HCT116 (cell line): ENCODE measurements around the gene PLD4. TPM values are rescaled to one million over a fixed set of nuclear protein-coding genes. Genes with fewer than 3 reads are reported as not detected.

Experiments used
- ATAC-seq: fragments of 200-7000 bp; cut with Tn5 transposase; 2 replicates; pipeline ENCODE4 v1.9.1; 2020; ENCODE audit warnings: mild to moderate bottlenecking, moderate library complexity
- BruUV-seq: library from RNA; stranded (reverse); fragments of 400-500 nt; replicated peaks from 2 replicates; lab custom pipeline; 2021; lab: Mats Ljungman, UMichigan
- CTCF ChIA-PET: fragments of 300-600 bp; sonication (Branson Sonifier 250); formaldehyde crosslinking; loops from one replicate; lab custom pipeline; 2021; ENCODE audit warnings: antibody characterized with exemption; lab: Charles Lee
- POLR2A ChIA-PET: fragments of 300-600, 350-600 bp; sonication (Branson Sonifier 250); formaldehyde crosslinking; loops from one replicate; lab custom pipeline; 2021; ENCODE audit warnings: antibody characterized with exemption; lab: Charles Lee
- RAD21 ChIA-PET, 2 experiments: fragments of 300-600 bp; sonication (Branson Sonifier 250); formaldehyde crosslinking; loops; one replicate each; lab custom pipeline; 2023; ENCODE audit warnings: low total read pairs in 2 of 2; ENCODE audit not compliant: uncharacterized antibody in 2 of 2, unreplicated experiment in 2 of 2, low non-redundant PET in 1 of 2; lab: Charles Lee
- DNase-seq: peaks from one replicate; pipeline ENCODE4 v3.0.0-alpha.2; 2010; ENCODE audit warnings: low read depth, low spot score
- H2AFZ ChIP-seq: fragments of 200-600 bp; shearing (Covaris generic), sonication (generic); 2 replicates; pipeline ENCODE4 v1.6.1; 2017; ENCODE audit warnings: low read depth, mixed run types, mixed read lengths, antibody characterized with exemption, low read length; ENCODE audit not compliant: poor library complexity, severe bottlenecking
- H3K27ac ChIP-seq: 2 replicates; pipeline ENCODE4 v1.5.1; 2012; ENCODE audit warnings: low read depth, low read length
- H3K27me3 ChIP-seq: fragments of 200-600 bp; sonication (generic); 2 replicates; pipeline ENCODE4 v1.6.1; 2016; ENCODE audit warnings: mixed run types, low read length, mixed read lengths; ENCODE audit not compliant: insufficient read depth
- H3K36me3 ChIP-seq, 2 experiments: fragments of 200-500 bp in 1 of 2; fragments of 200-600 bp in 1 of 2; sonication (Bioruptor generic) in 1 of 2; sonication (generic) in 1 of 2; 2 replicates each; pipeline versions ENCODE4 v1.5.1 to v1.6.1; 2014 to 2016; ENCODE audit warnings: low read length in 2 of 2, inconsistent platforms in 1 of 2, mixed read lengths in 1 of 2, mixed run types in 1 of 2; ENCODE audit not compliant: insufficient read depth in 2 of 2, control insufficient read depth in 1 of 2
- H3K4me1 ChIP-seq, 2 experiments: fragments of 200-600 bp in 1 of 2; sonication (generic) in 1 of 2; 2 replicates each; pipeline versions ENCODE4 v1.5.1 to v1.6.1; 2012 to 2017; ENCODE audit warnings: low read length in 2 of 2, inconsistent platforms in 1 of 2, mild to moderate bottlenecking in 1 of 2, mixed read lengths in 1 of 2, mixed run types in 1 of 2, moderate library complexity in 1 of 2; ENCODE audit not compliant: insufficient read depth in 2 of 2, control insufficient read depth in 1 of 2
- H3K4me2 ChIP-seq: fragments of 200-600 bp; sonication (generic); 2 replicates; pipeline ENCODE4 v1.6.1; 2017; ENCODE audit warnings: mixed run types, low read length, mixed read lengths
- H3K4me3 ChIP-seq, 2 experiments: fragments of 200-600 bp in 1 of 2; sonication (generic) in 1 of 2; replicated peaks in 1 of 2; 2 replicates each; pipeline ENCODE4 v1.5.1; 2011 to 2016; ENCODE audit warnings: low read length in 2 of 2, control low read depth in 1 of 2, low read depth in 1 of 2, mild to moderate bottlenecking in 1 of 2, mixed read lengths in 1 of 2, mixed run types in 1 of 2
- H3K79me2 ChIP-seq: fragments of 200-600 bp; sonication (generic); 2 replicates; pipeline ENCODE4 v1.6.1; 2017; ENCODE audit warnings: mild to moderate bottlenecking, mixed run types, low read length, moderate library complexity, mixed read lengths; ENCODE audit not compliant: insufficient read depth
- H3K9ac ChIP-seq: fragments of 200-600 bp; sonication (generic); 2 replicates; pipeline ENCODE4 v1.6.1; 2016; ENCODE audit warnings: low read length, mixed read lengths
- H3K9me2 ChIP-seq: fragments of 200-600 bp; sonication (generic), shearing (Covaris generic); 2 replicates; pipeline ENCODE4 v1.6.1; 2017; ENCODE audit warnings: mixed run types, mild to moderate bottlenecking, moderate library complexity; ENCODE audit not compliant: insufficient read depth
- H3K9me3 ChIP-seq, 2 experiments: fragments of 200-500 bp in 1 of 2; fragments of 200-600 bp in 1 of 2; sonication (Bioruptor generic) in 1 of 2; sonication (generic) in 1 of 2; 2 replicates each; pipeline ENCODE4 v1.6.1; 2014 to 2017; ENCODE audit warnings: low read length in 2 of 2, mixed read lengths in 2 of 2, inconsistent platforms in 1 of 2, low read depth in 1 of 2, mild to moderate bottlenecking in 1 of 2, mixed run types in 1 of 2, moderate library complexity in 1 of 2; ENCODE audit not compliant: control insufficient read depth in 1 of 2, insufficient read depth in 1 of 2
- H4K20me1 ChIP-seq: fragments of 200-600 bp; sonication (generic), shearing (Covaris generic); 2 replicates; pipeline ENCODE4 v1.6.1; 2017; ENCODE audit warnings: mixed run types, mild to moderate bottlenecking, moderate library complexity; ENCODE audit not compliant: insufficient read depth
- FOSL1 ChIP-seq: IDR thresholded peaks from 2 replicates; pipeline ENCODE4 v1.6.1; 2012; ENCODE audit warnings: low read depth
- JUND ChIP-seq: IDR thresholded peaks from 2 replicates; pipeline ENCODE4 v1.6.1; 2012
- RAD21 ChIP-seq: IDR thresholded peaks from 2 replicates; pipeline ENCODE4 v1.6.1; 2012; ENCODE audit warnings: low read depth, mild to moderate bottlenecking
- SRF ChIP-seq: IDR thresholded peaks from 2 replicates; pipeline ENCODE4 v1.6.1; 2012; ENCODE audit warnings: low read depth
- ZFX ChIP-seq: fragments of 450-650 bp; IDR thresholded peaks from 2 replicates; pipeline ENCODE4 v1.6.1; 2017
- intact Hi-C: fragments of 100-400 bp; cut with micrococcal nuclease; formaldehyde crosslinking; loops from 2 replicates; pipeline ENCODE4 v1.10.0; 2022
- total RNA-seq: library from RNA; stranded (reverse); gene quantifications from one replicate; pipeline ENCODE4 v1.2.1, GENCODE V29; 2021; ENCODE audit not compliant: unreplicated experiment
- TF ChIP-seq, protein P1 (sequence below): IDR thresholded peaks from 2 replicates; pipeline ENCODE4 v1.6.1; 2012; ENCODE audit warnings: low read depth

The PLD4 gene
- total RNA-seq, 1 experiment from 2014 or later, result 0.12 TPM

DNA sequence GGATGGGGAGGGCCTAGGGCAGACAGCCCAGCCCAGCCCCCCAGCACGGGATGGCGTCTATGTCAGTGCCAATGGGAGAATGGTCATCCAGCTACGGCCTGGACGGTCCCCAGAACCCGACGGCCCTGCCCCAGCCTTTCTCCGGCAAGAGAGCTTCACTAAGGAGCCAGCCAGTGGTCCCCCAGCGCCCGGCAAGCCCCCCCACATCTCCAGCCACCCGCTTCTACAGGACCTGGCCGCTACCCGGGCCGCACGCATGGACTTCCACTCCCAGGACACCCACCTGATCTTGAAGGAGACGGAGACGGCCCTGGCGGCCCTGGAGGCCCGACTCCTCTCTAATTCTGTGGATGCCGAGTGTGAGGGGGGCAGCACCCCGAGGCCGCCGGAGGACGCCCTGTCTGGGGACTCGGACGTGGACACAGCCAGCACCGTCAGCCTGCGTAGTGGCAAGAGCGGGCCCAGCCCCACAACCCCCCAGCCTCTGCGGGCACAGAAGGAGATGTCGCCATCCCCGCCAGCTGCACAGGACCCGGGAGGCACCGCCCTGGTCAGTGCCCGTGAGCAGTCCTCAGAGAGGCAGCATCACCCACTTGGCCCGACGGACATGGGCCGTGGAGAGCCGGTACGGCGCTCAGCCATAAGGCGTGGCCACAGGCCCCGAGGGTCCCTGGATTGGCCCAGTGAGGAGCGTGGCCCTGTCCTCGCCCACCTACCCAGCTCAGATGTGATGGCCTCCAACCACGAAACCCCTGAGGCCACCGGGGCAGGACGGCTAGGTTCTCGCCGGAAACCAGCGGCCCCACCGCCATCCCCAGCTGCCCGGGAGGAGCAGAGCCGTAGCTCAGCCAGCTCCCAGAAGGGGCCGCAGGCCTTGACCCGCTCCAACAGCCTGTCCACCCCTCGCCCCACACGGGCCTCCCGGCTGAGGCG lies 37.7 kb upstream of the PLD4 start:
- ChIA-PET CTCF (no interaction called here), POLR2A (no interaction called here), RAD21 (no interaction called here)
- Histone ChIP-seq H3K27me3 (no peaks in the 10 kb centered on the region), H2AFZ (no peak overlapping the region), H4K20me1 (no peaks in the 10 kb centered on the region), H3K4me2 (no peak overlapping the region), H3K9me3 (no peaks in the 10 kb centered on the region), H3K4me3 (no peak overlapping the region), H3K9me2 (no peaks in the 10 kb centered on the region), H3K4me1 (peaks cover 8% of the 10 kb centered on the region in 2 experiments), H3K27ac (no peak overlapping the region), H3K36me3 (peaks cover 3 to 24% of the 10 kb centered on the region in 2 experiments; a peak in 2 of 4 replicates), H3K79me2 (no peaks in the 10 kb centered on the region), H3K9ac (no peak overlapping the region)
- ATAC-seq (no peak), DNase-seq (no peak)
- TSS peak; percentile 41 for BruUV-seq
- intact Hi-C loops, result no loop called here
- TF ChIP-seq ZFX (no peak), SRF (no peak), JUND (no peak), FOSL1 (no peak), RAD21 (no peak)
- TF ChIP-seq, protein P1, sequence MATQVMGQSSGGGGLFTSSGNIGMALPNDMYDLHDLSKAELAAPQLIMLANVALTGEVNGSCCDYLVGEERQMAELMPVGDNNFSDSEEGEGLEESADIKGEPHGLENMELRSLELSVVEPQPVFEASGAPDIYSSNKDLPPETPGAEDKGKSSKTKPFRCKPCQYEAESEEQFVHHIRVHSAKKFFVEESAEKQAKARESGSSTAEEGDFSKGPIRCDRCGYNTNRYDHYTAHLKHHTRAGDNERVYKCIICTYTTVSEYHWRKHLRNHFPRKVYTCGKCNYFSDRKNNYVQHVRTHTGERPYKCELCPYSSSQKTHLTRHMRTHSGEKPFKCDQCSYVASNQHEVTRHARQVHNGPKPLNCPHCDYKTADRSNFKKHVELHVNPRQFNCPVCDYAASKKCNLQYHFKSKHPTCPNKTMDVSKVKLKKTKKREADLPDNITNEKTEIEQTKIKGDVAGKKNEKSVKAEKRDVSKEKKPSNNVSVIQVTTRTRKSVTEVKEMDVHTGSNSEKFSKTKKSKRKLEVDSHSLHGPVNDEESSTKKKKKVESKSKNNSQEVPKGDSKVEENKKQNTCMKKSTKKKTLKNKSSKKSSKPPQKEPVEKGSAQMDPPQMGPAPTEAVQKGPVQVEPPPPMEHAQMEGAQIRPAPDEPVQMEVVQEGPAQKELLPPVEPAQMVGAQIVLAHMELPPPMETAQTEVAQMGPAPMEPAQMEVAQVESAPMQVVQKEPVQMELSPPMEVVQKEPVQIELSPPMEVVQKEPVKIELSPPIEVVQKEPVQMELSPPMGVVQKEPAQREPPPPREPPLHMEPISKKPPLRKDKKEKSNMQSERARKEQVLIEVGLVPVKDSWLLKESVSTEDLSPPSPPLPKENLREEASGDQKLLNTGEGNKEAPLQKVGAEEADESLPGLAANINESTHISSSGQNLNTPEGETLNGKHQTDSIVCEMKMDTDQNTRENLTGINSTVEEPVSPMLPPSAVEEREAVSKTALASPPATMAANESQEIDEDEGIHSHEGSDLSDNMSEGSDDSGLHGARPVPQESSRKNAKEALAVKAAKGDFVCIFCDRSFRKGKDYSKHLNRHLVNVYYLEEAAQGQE, result no peak
